ENCODE results near the gene PARD6G. TPM values are rescaled to one million over a fixed set of nuclear protein-coding genes. Genes with fewer than 3 reads are reported as not detected.
"Not testable (repeated sequence)": the region's sequence is repeated elsewhere in the genome, so short reads cannot be mapped to it uniquely, and the experiment has no call there.

Gene PARD6G
- total and polyA plus RNA-seq, 4 experiments from 2014 or later, result 0.13 to 1.3 (median 0.28) TPM; not detected in 1

DNA sequence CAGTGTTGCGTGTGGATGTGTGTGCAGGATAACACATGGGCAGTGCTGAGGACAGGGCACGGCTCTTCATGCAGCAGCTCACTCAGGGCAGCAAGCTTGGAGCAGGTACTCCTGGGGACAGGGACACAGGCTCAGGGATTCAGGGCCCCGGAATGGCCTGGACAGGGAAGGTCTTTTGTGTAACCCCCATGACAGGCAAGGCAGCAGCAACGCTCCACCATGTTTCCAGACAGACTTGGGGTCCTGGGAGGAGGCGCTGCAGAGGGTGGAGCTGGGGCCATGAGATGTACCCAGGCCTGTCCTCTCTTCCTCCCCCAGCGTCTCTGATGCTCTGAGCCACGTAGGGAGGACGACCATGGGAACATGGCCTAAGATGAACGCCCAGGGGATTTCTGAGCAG lies 80.0 kb downstream of the PARD6G start:
- no peak overlapping the region for H3K4me3 Mint-ChIP-seq
- Histone ChIP-seq H3K4me1 (ENCODE audit: insufficient read depth, low read length) (peaks cover 8% of the 10 kb centered on the region), H3K9me3 (ENCODE audit: control insufficient read depth in 1 of 2, low read length in 2 of 2) (peaks cover 0 to 8% of the 10 kb centered on the region in 2 donors), H3K4me3 (ENCODE audit: low read length in 2 of 2) (no peak overlapping the region), H3K27me3 (ENCODE audit: insufficient read depth, low read length) (no peaks in the 10 kb centered on the region), H3K27ac (ENCODE audit: low read depth, low read length) (no peak overlapping the region), H3K36me3 (ENCODE audit: insufficient read depth, low read length) (no peaks in the 10 kb centered on the region)
- intact Hi-C loops (cut with micrococcal nuclease), result no loop called here
- peaks cover 7 to 18% of the 10 kb centered on the region in 2 donors for H3K27me3 Mint-ChIP-seq
- CTCF ChIA-PET (ENCODE audit: partially characterized antibody), result interaction anchor here (1.5 to 1.7 kb wide), 2 partner anchors 8 to 10 kb away, joined by 4 to 7 read pairs; no protein-coding TSS in a partner anchor
- H3K9me3 Mint-ChIP-seq, result peaks cover 0 to 26% (median 21%) of the 10 kb centered on the region in 8 donors
- POLR2A ChIA-PET (ENCODE audit: partially characterized antibody), result no interaction called here
- peaks cover 0 to 2% of the 10 kb centered on the region in 2 donors for H3K36me3 Mint-ChIP-seq
- no peak overlapping the region for H3K27ac Mint-ChIP-seq
- H3K4me1 Mint-ChIP-seq, result peaks cover 3 to 11% (median 5%) of the 10 kb centered on the region in 4 donors
- no peak for DNase-seq

- ChIA-PET POLR2A (ENCODE audit: partially characterized antibody) (no interaction called here), CTCF (ENCODE audit: partially characterized antibody) (interaction anchor here (1.5 kb wide), 1 partner anchor 8 kb away, joined by 7 read pairs; no protein-coding TSS in a partner anchor)
- peaks cover 8 to 21% of the 10 kb centered on the region in 2 donors for H3K27me3 Mint-ChIP-seq
- H3K9me3 Mint-ChIP-seq, result peaks cover 0 to 26% (median 21%) of the 10 kb centered on the region in 8 donors
- Histone ChIP-seq H3K36me3 (ENCODE audit: insufficient read depth, low read length) (no peaks in the 10 kb centered on the region), H3K27ac (ENCODE audit: low read depth, low read length) (no peak overlapping the region), H3K4me1 (ENCODE audit: insufficient read depth, low read length) (peaks cover 8% of the 10 kb centered on the region), H3K27me3 (ENCODE audit: insufficient read depth, low read length) (no peaks in the 10 kb centered on the region), H3K4me3 (ENCODE audit: low read length in 2 of 2) (no peak overlapping the region), H3K9me3 (ENCODE audit: control insufficient read depth in 1 of 2, low read length in 2 of 2) (peaks cover 0 to 8% of the 10 kb centered on the region in 2 donors)
- peaks cover 0 to 2% of the 10 kb centered on the region in 2 donors for H3K36me3 Mint-ChIP-seq
- peaks cover 3 to 7% (median 4%) of the 10 kb centered on the region in 4 donors for H3K4me1 Mint-ChIP-seq
- no peak overlapping the region for H3K27ac Mint-ChIP-seq
- no peak for DNase-seq
- H3K4me3 Mint-ChIP-seq, result no peak overlapping the region
- intact Hi-C loops (cut with micrococcal nuclease), result no loop called here
Measured at GRCh38 chr18:80166725-80167124, 80.6 kb downstream of the PARD6G start.

DNA sequence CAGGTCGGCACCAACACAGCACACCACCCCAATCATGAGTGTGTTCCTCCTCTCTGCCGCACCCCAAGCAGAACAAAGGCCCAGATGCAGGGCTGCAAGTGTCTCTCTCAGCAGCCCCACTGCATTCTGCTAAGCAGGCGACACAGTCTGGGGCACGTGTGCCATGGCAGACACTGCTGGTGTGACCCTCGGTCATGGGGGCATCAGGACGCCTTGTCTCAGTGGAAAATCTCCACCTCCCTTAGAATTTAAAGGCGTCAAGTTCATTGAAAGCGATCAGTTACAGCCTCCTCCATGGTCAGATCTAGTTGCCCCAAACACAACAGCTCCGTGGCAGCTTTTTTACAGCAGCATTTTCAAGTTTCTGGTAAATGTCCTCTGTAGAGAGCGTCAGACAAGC lies 81.1 kb downstream of the PARD6G start:
- intact Hi-C loops (cut with micrococcal nuclease), result no loop called here

GRCh38 chr18:80164727-80165355 lies 82.5 kb downstream of the PARD6G start:
- H3K27ac Mint-ChIP-seq; H3K27me3 ChIP-seq (ENCODE audit: insufficient read depth, low read length); H3K4me1 Mint-ChIP-seq; POLR2A ChIA-PET (ENCODE audit: partially characterized antibody); H3K27ac ChIP-seq (ENCODE audit: low read depth, low read length); H3K36me3 Mint-ChIP-seq; intact Hi-C loops (cut with micrococcal nuclease); H3K4me3 ChIP-seq (ENCODE audit: low read length in 2 of 2); H3K4me1 ChIP-seq (ENCODE audit: insufficient read depth, low read length); H3K36me3 ChIP-seq (ENCODE audit: insufficient read depth, low read length); H3K4me3 Mint-ChIP-seq; CTCF ChIA-PET (ENCODE audit: partially characterized antibody); DNase-seq; H3K9me3 ChIP-seq (ENCODE audit: control insufficient read depth in 1 of 2, low read length in 2 of 2): not testable (repeated sequence)
- Mint-ChIP-seq H3K9me3 (peaks cover 0 to 26% (median 22%) of the 10 kb centered on the region in 8 donors), H3K27me3 (peaks cover 7 to 22% of the 10 kb centered on the region in 2 donors)

More for the DNA sequence above, 81.1 kb downstream of the PARD6G start:
- peaks cover 0 to 2% (median under 1%) of the 10 kb centered on the region in 4 donors for H3K4me1 Mint-ChIP-seq
- H3K4me1 ChIP-seq (ENCODE audit: insufficient read depth, low read length), result peaks cover 8% of the 10 kb centered on the region
- H3K4me3 ChIP-seq (ENCODE audit: low read length in 2 of 2), result no peak overlapping the region
- peaks cover 6 to 20% of the 10 kb centered on the region in 2 donors for H3K27me3 Mint-ChIP-seq
- H3K9me3 ChIP-seq (ENCODE audit: control insufficient read depth in 1 of 2, low read length in 2 of 2), result peaks cover 0 to 8% of the 10 kb centered on the region in 2 donors
- H3K27ac Mint-ChIP-seq, result no peak overlapping the region
- CTCF ChIA-PET (ENCODE audit: partially characterized antibody), result interaction anchor here (0.7 kb wide), 1 partner anchor 79 kb away, joined by 3 read pairs; no protein-coding TSS in a partner anchor
- POLR2A ChIA-PET (ENCODE audit: partially characterized antibody), result no interaction called here
- H3K27ac ChIP-seq (ENCODE audit: low read depth, low read length), result no peak overlapping the region
- peaks cover 0 to 26% (median 21%) of the 10 kb centered on the region in 8 donors for H3K9me3 Mint-ChIP-seq
- DNase-seq, result no peak
- no peaks in the 10 kb centered on the region for H3K36me3 ChIP-seq (ENCODE audit: insufficient read depth, low read length)
- H3K4me3 Mint-ChIP-seq, result no peak overlapping the region
- H3K27me3 ChIP-seq (ENCODE audit: insufficient read depth, low read length), result no peaks in the 10 kb centered on the region
- H3K36me3 Mint-ChIP-seq, result peaks cover 0 to 2% of the 10 kb centered on the region in 2 donors

DNA sequence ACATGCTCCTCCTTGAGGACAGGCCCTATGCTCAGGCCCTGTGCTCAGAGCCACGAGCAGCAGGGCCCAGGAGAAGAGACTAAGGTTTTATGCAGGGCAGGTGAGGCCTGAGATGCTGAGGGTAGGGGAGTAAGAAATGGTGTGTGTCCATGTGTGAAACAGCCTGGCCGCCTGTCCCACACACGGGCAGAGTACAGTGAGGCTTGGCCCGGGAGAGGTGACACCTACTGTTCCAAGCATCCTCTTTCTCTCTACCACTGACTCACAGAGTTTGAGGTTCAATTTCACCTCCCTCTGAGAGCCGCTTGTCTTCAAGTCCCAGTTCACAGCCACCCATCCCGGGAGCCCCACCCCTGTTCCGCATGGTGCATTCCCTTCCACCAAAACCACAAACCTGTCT lies 84.1 kb downstream of the PARD6G start:
- Histone ChIP-seq H3K4me1 (ENCODE audit: insufficient read depth, low read length) (peaks cover 8% of the 10 kb centered on the region), H3K27me3 (ENCODE audit: insufficient read depth, low read length) (no peaks in the 10 kb centered on the region), H3K36me3 (ENCODE audit: insufficient read depth, low read length) (no peaks in the 10 kb centered on the region), H3K9me3 (ENCODE audit: control insufficient read depth in 1 of 2, low read length in 2 of 2) (peaks cover 0 to 8% of the 10 kb centered on the region in 2 donors), H3K4me3 (ENCODE audit: low read length in 2 of 2) (no peak overlapping the region), H3K27ac (ENCODE audit: low read depth, low read length) (no peak overlapping the region)
- ChIA-PET POLR2A (ENCODE audit: partially characterized antibody) (no interaction called here), CTCF (ENCODE audit: partially characterized antibody) (no interaction called here)
- no peak for DNase-seq
- no peak overlapping the region for H3K4me3 Mint-ChIP-seq
- intact Hi-C loops (cut with micrococcal nuclease), result no loop called here
- H3K36me3 Mint-ChIP-seq, result peaks cover 0 to 2% of the 10 kb centered on the region in 2 donors
- H3K9me3 Mint-ChIP-seq, result peaks cover 0 to 26% (median 21%) of the 10 kb centered on the region in 8 donors
- peaks cover 0 to 2% (median 0%) of the 10 kb centered on the region in 4 donors for H3K4me1 Mint-ChIP-seq
- H3K27ac Mint-ChIP-seq, result no peak overlapping the region
- H3K27me3 Mint-ChIP-seq, result peaks cover 9 to 21% of the 10 kb centered on the region in 2 donors

- Mint-ChIP-seq H3K4me3 (no peak overlapping the region), H3K27me3 (peaks cover 9 to 22% of the 10 kb centered on the region in 2 donors), H3K36me3 (peaks cover 0 to 2% of the 10 kb centered on the region in 2 donors), H3K4me1 (peaks cover 0 to 2% (median under 1%) of the 10 kb centered on the region in 4 donors), H3K27ac (no peak overlapping the region), H3K9me3 (peaks cover 0 to 26% (median 19%) of the 10 kb centered on the region in 8 donors)
- H3K36me3 ChIP-seq (ENCODE audit: insufficient read depth, low read length), result no peaks in the 10 kb centered on the region
- H3K9me3 ChIP-seq (ENCODE audit: control insufficient read depth in 1 of 2, low read length in 2 of 2), result peaks cover 0 to 8% of the 10 kb centered on the region in 2 donors
- ChIA-PET POLR2A (ENCODE audit: partially characterized antibody) (no interaction called here), CTCF (ENCODE audit: partially characterized antibody) (interaction anchor here (1.2 to 1.9 kb wide), 2 partner anchors 9 to 94 kb away, joined by 3 to 6 read pairs; no protein-coding TSS in a partner anchor)
- DNase-seq, result no peak
- H3K4me3 ChIP-seq (ENCODE audit: low read length in 2 of 2), result no peak overlapping the region
- H3K4me1 ChIP-seq (ENCODE audit: insufficient read depth, low read length), result no peaks in the 10 kb centered on the region
- intact Hi-C loops (cut with micrococcal nuclease), result no loop called here
- no peak overlapping the region for H3K27ac ChIP-seq (ENCODE audit: low read depth, low read length)
- no peaks in the 10 kb centered on the region for H3K27me3 ChIP-seq (ENCODE audit: insufficient read depth, low read length)
Measured at GRCh38 chr18:80161781-80162417, 85.4 kb downstream of the PARD6G start.

Measured in CD4-positive, alpha-beta memory T cell (primary cell).